ENCODE data around the gene SRC. TPM values are rescaled to one million over a fixed set of nuclear protein-coding genes. Genes with fewer than 3 reads are reported as not detected.

SRC gene
- total and polyA plus RNA-seq, 7 donors, result 0.86 to 3.0 (median 1.3) TPM

GRCh38 chr20:37343994-37344355 is 2.0 kb upstream of the SRC start:
- DNase-seq (no peak), ATAC-seq (no peak)
- Histone ChIP-seq H3K4me3 (no peak overlapping the region), H3K27me3 (ENCODE audit: insufficient read depth in 3 of 3, low read length in 2 of 3) (peaks cover 0 to 5% (median 0%) of the 10 kb centered on the region in 3 donors), H3K27ac (no peak overlapping the region), H3K9me3 (no peaks in the 10 kb centered on the region), H3K4me1 (no peaks in the 10 kb centered on the region), H3K36me3 (ENCODE audit: insufficient read depth in 1 of 2, low read depth in 1 of 2) (no peaks in the 10 kb centered on the region)
- WGBS, 3 donors, result 80 to 85% (median 81%) methylated on average over 4 of the region's 4 CpGs
- intact Hi-C loops (cut with DNase I), result no loop called here
- TF ChIP-seq CTCF (IDR thresholded peaks at IDR 0.05), result no peak

- no peak for DNase-seq
- no peak for ATAC-seq
- Histone ChIP-seq H3K9me3 (no peaks in the 10 kb centered on the region), H3K36me3 (ENCODE audit: insufficient read depth in 1 of 2, low read depth in 1 of 2) (no peaks in the 10 kb centered on the region), H3K4me3 (no peak overlapping the region), H3K27me3 (ENCODE audit: insufficient read depth in 3 of 3, low read length in 2 of 3) (peaks cover 0 to 5% (median 0%) of the 10 kb centered on the region in 3 donors), H3K27ac (no peak overlapping the region), H3K4me1 (no peaks in the 10 kb centered on the region)
- intact Hi-C loops (cut with DNase I), result no loop called here
- TF ChIP-seq CTCF (IDR thresholded peaks at IDR 0.05), result no peak
- 84 to 89% (median 84%) methylated on average over 10 of the region's 10 CpGs for WGBS, 3 donors
These were observed 1.2 kb upstream of the SRC start for GRCh38 chr20:37344506-37345338.

GRCh38 chr20:37346236-37346534 is 245 bp downstream of the SRC start:
- Histone ChIP-seq H3K4me3 (peak overlapping the region; percentile 67), H3K36me3 (ENCODE audit: insufficient read depth in 1 of 2, low read depth in 1 of 2) (no peaks in the 10 kb centered on the region), H3K4me1 (no peaks in the 10 kb centered on the region), H3K27ac (no peak overlapping the region), H3K9me3 (no peaks in the 10 kb centered on the region), H3K27me3 (ENCODE audit: insufficient read depth in 3 of 3, low read length in 2 of 3) (peaks cover 0 to 5% (median under 1%) of the 10 kb centered on the region in 3 donors)
- DNase-seq (no peak), ATAC-seq (no peak)
- 2 to 4% (median 3%) methylated on average over 6 to 34 of the region's 35 CpGs for WGBS, 3 donors
- intact Hi-C loops (cut with DNase I), result no loop called here
- no peak for TF ChIP-seq CTCF (IDR thresholded peaks at IDR 0.05)

GRCh38 chr20:37346535-37347346 is 801 bp downstream of the SRC start:
- no peaks in the 10 kb centered on the region for H3K36me3 ChIP-seq (ENCODE audit: insufficient read depth in 1 of 2, low read depth in 1 of 2)
- ATAC-seq (peak in 1 of 4 donors; percentile 9), DNase-seq (no peak)
- WGBS, 3 donors, result 16 to 41% (median 26%) methylated on average over 18 to 22 of the region's 22 CpGs
- no peak for TF ChIP-seq CTCF (IDR thresholded peaks at IDR 0.05)
- peaks cover 0 to 5% (median 3%) of the 10 kb centered on the region in 3 donors for H3K27me3 ChIP-seq (ENCODE audit: insufficient read depth in 3 of 3, low read length in 2 of 3)
- peak overlapping the region; percentile 67 for H3K4me3 ChIP-seq
- intact Hi-C loops (cut with DNase I), result no loop called here
- no peaks in the 10 kb centered on the region for H3K4me1 ChIP-seq
- H3K27ac ChIP-seq, result no peak overlapping the region
- no peaks in the 10 kb centered on the region for H3K9me3 ChIP-seq

All from psoas muscle (tissue), 8 donors.